Ovary (tissue), 9 donors: Measurements from ENCODE around the gene PRM1. TPM values are rescaled to one million over a fixed set of nuclear protein-coding genes. Genes with fewer than 3 reads are reported as not detected.

Experiments used
- DNase-seq, 5 donors: peaks; one replicate each; pipeline ENCODE4 v3.0.0-alpha.2; 2019 to 2020
- H3K27ac ChIP-seq, 2 donors: fragments of 200-600 bp; one replicate each; pipeline versions ENCODE4 v1.5.1 to v1.8.0; 2019 to 2022
- H3K27me3 ChIP-seq: fragments of 200-600 bp; one replicate; pipeline ENCODE4 v1.8.0; 2022
- H3K36me3 ChIP-seq: fragments of 200-600 bp; sonication (generic); one replicate; pipeline ENCODE4 v1.5.1; 2019
- H3K4me1 ChIP-seq: one replicate; pipeline ENCODE4 v1.8.1; 2013; ENCODE audit warnings: mild to moderate bottlenecking, moderate library complexity; ENCODE audit not compliant: insufficient read depth
- H3K4me3 ChIP-seq: fragments of 200-600 bp; sonication (generic); one replicate; pipeline ENCODE4 v1.5.1; 2017
- H3K9me3 ChIP-seq, 2 donors: fragments of 200-600 bp in 1 of 2; sonication (generic) in 1 of 2; one replicate each; pipeline versions ENCODE4 v1.5.1 to v1.8.1; 2013 to 2019; ENCODE audit warnings: mild to moderate bottlenecking in 1 of 2, moderate library complexity in 1 of 2
- EP300 ChIP-seq: sonication (generic); formaldehyde crosslinking; IDR thresholded peaks from one replicate; pipeline ENCODE4 v1.6.1; 2017; ENCODE audit warnings: antibody characterized with exemption
- POLR2A ChIP-seq: fragments of 450-650 bp; IDR thresholded peaks from one replicate; pipeline ENCODE4 v1.6.1; 2017; ENCODE audit warnings: antibody characterized with exemption, mild to moderate bottlenecking, moderate library complexity
- WGBS, 3 donors: extraction: QIAGEN DNeasy Blood & Tissue Kit in 1 of 3; methylation state at CpG; one replicate each; pipeline versions ENCODE4 v1.1.5 to v1.1.7; 2013 to 2017; 5-methylcytosine and 5-hydroxymethylcytosine counted together
- intact Hi-C, 4 donors: fragments of 100-400 bp; cut with DNase I; formaldehyde crosslinking; loops; one replicate each; pipeline versions ENCODE4 v1.11.0 to v1.15.1; 2022 to 2023
- polyA plus RNA-seq, 2 donors: library from polyadenylated mRNA; stranded (reverse); fragments of 200-250 nt in 1 of 2; fragments of 350-450 nt in 1 of 2; fragmentation: Illumina TruSeq in 1 of 2; extraction: RNeasy Lipid Tissue Mini Kit (QIAGEN cat#74804) in 1 of 2; gene quantifications; one replicate each; pipeline ENCODE4 v1.2.3, GENCODE V29; 2013 to 2014
- total RNA-seq, 7 donors: library from RNA; depleted of rRNA in 2 of 7; stranded (reverse); fragments of >200 nt in 2 of 7; fragmentation: NEBNext Ultra II Directional in 3 of 7; extraction: Animal tissue kit (Norgen Biotek cat#: 25700) in 3 of 7; gene quantifications; one replicate each; pipeline versions ENCODE4 v1.1.0 to v1.2.4, GENCODE V29; 2016 to 2023
- TF ChIP-seq, protein P1 (sequence below), 3 donors: fragments of 450-650 bp in 2 of 3; fragments of 200-600 bp in 1 of 3; IDR thresholded peaks; one replicate each; pipeline versions ENCODE4 v1.5.1 to v1.8.0; 2016 to 2022; ENCODE audit warnings: antibody characterized with exemption in 3 of 3, mild to moderate bottlenecking in 1 of 3
- donor health status: DM: no; HTN: no; CAD: no; lungs with moderate emphysema.
- donor health status: DM: no; HTN: no; CAD: no.
- donor health status: Bipolar disorder and iron deficiency.
- donor health status: DM: yes; HTN: yes; CAD: no.
- donor health status: DM: no; HTN: no; CAD: no.
- donor health status: DM: yes; HTN: yes; CAD: no.

The PRM1 gene
- total and polyA plus RNA-seq, 9 donors, result not detected

DNA sequence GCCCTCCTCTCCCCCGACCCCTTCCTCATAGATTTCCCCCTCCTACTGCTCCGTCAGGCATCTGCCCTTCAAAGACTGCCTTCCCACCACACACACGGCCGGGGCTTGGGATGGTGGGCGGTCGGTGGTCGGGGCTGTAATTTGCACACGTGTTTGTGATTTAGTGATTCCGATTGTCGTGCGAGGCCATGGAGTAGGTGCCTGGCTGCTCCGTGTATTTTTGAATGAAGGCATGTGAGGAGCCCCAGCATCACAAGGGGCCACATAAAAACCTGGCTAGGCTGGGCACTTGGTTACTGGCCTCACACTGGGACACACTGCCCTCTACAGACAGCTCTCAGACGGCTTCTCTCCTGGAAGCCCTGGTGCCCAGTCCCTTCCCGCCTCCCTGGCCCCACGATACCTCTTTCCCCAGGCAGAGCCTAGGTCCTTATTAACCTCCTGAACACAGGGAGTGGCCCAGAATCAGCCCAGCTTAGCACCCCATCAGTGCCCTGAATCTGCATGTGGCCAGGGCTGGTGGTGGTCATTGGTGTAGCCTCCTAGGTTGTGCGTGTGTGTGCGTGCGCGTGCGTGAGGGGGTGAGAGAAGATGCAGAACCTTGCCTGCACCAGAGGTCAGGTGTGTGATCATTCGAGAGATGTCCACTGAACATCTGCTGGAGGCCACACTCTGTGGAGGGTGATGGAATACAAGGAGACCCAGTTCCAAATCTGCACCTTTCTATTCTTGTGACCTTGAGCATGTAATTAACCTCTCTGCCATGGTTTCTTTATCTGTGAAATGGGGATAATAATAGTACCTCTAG is 23.8 kb downstream of the PRM1 start:
- 23 to 28% (median 25%) methylated on average over 21 of the region's 21 CpGs for WGBS, 3 donors
- DNase-seq, result peak; percentile 74 to 82 (median 79)
- H3K36me3 ChIP-seq, result no peaks in the 10 kb centered on the region
- TF ChIP-seq EP300 (no peak), POLR2A (no peak)
- TF ChIP-seq, protein P1, sequence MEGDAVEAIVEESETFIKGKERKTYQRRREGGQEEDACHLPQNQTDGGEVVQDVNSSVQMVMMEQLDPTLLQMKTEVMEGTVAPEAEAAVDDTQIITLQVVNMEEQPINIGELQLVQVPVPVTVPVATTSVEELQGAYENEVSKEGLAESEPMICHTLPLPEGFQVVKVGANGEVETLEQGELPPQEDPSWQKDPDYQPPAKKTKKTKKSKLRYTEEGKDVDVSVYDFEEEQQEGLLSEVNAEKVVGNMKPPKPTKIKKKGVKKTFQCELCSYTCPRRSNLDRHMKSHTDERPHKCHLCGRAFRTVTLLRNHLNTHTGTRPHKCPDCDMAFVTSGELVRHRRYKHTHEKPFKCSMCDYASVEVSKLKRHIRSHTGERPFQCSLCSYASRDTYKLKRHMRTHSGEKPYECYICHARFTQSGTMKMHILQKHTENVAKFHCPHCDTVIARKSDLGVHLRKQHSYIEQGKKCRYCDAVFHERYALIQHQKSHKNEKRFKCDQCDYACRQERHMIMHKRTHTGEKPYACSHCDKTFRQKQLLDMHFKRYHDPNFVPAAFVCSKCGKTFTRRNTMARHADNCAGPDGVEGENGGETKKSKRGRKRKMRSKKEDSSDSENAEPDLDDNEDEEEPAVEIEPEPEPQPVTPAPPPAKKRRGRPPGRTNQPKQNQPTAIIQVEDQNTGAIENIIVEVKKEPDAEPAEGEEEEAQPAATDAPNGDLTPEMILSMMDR (IDR thresholded peaks at IDR 0.05), result peak in 2 of 3 donors; percentile 65 to 69
- peak overlapping the region; percentile 87 for H3K4me3 ChIP-seq
- peak overlapping the region in 1 of 2 donors; percentile 99 for H3K27ac ChIP-seq
- H3K27me3 ChIP-seq, result no peaks in the 10 kb centered on the region
- intact Hi-C loops, result loop anchor here (2.0 to 10.0 kb wide), 6 partner anchors 55 to 287 kb away; partner anchors contain the start of gene RMI2 (in 2 of the 4)
- peaks cover 6% of the 10 kb centered on the region for H3K4me1 ChIP-seq
- no peaks in the 10 kb centered on the region for H3K9me3 ChIP-seq

DNA sequence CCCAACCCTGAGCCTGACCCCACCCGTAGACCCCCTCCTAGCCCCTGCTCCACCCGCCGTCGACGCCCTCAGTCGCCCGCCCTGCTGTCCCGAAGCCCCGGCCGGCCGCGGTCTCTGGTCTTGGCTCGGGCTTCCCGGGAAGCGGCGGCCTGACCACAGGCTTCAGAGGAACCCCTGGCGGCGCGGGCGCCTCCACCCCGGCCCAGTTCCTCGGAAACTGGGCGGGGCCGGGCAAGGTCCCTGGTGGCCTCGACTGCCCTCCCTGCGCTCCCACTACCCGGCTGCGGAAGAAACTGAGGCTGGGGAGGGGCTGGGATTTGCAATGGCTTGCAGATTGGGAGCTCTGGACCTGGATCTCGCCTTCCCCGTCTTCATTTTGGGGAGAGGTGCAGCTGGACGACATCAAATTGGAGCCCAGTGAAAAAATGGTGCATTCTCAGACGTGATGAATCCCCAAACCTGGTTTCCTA is 24.4 kb downstream of the PRM1 start:
- no peaks in the 10 kb centered on the region for H3K36me3 ChIP-seq
- peak in 2 of 5 donors; percentile 63 to 80 for DNase-seq
- H3K4me3 ChIP-seq, result peak overlapping the region; percentile 87
- intact Hi-C loops, result loop anchor here (2.0 to 10.0 kb wide), 6 partner anchors 56 to 286 kb away; partner anchors contain the start of gene RMI2 (in 2 of the 4)
- no peaks in the 10 kb centered on the region for H3K9me3 ChIP-seq
- TF ChIP-seq, protein P1 (IDR thresholded peaks at IDR 0.05), result no peak
- TF ChIP-seq POLR2A (no peak), EP300 (no peak)
- peak overlapping the region; percentile 73 to 99 for H3K27ac ChIP-seq
- WGBS, 3 donors, result 0 to 2% (median 0%) methylated on average over 25 to 32 of the region's 32 CpGs
- H3K27me3 ChIP-seq, result no peaks in the 10 kb centered on the region
- H3K4me1 ChIP-seq, result peaks cover 6% of the 10 kb centered on the region

DNA sequence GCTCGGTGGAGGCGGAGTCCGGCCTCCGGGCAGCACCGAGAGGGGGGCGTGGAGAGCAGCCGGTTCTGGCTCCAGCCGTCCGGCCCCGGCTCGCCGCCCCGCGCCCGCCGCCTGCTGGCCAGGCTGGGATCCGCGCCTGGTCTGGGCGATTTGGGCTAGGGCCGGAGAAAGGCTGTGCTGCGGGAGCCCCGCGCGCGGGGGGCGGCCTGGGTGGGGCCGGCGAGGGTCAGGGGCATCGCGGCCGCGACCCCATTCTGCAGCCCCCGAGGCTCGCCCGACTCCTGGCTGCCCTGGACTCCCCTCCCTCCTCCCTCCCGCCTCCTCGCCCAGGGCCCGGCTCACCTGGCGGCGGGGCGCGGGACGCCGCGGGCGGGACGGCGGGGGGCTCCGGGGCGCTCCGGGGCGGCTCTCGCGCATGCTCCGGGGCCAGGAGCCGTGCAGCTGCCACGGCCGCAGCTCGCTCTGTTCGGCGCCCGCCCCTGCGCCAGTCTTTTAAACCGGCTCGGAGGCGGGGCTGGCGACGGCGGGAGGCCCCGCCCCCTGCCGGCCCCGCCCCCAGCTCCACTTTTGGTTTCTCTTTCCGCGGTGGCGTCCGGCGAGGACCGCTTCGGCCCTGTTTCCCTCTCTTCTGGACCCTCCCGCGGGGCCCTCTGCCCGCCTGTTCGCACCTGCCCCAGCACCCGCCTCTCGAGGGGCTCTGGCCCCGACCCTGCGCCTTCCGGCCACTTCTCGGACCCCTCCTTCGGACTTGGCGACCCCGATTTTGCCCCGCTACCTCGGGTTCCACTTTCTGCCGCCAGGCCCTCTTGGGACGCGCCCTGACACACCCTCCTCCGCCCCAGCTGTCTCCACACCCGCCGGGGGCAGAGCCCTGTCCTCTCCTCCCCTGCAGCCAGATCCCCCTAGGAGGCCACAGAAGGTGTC is 25.1 kb downstream of the PRM1 start, which contains the start of gene SOCS1:
Gene SOCS1, minus strand, starts transcription at position 468 of the 924 bp plus-strand sequence. CDS start 726 bp downstream, outside the sequence.
- 0 to 1% (median 0%) methylated on average over 40 to 100 of the region's 100 CpGs for WGBS, 3 donors
- H3K36me3 ChIP-seq, result no peaks in the 10 kb centered on the region
- H3K27ac ChIP-seq, result peak within 1 kb of the TSS; percentile 82 to 99
- peak; percentile 94 for TF ChIP-seq POLR2A
- TF ChIP-seq EP300, result no peak
- TF ChIP-seq, protein P1 (IDR thresholded peaks at IDR 0.05), result peak; percentile 85 to 98 (median 98)
- DNase-seq, result peak; percentile 85 to 93 (median 89)
- intact Hi-C loops, result loop anchor here (2.0 to 10.0 kb wide), 6 partner anchors 56 to 285 kb away; partner anchors contain the start of gene RMI2 (in 2 of the 4)
- peak within 1 kb of the TSS; percentile 87 for H3K4me3 ChIP-seq
- H3K9me3 ChIP-seq, result no peaks in the 10 kb centered on the region
- peaks cover 6% of the 10 kb centered on the region for H3K4me1 ChIP-seq
- no peaks in the 10 kb centered on the region for H3K27me3 ChIP-seq
